Measurements from ENCODE around the gene RARRES1.
A peak's percentile ranks its signal among the peaks of the same experiment; 100 is the strongest.

RARRES1 gene

GRCh38 chr3:158731938-158732855 lies at the start of gene RARRES1:
RARRES1 (minus strand) TSS chr3:158732457; CDS start chr3:158732415, 42 bp downstream.
- DNase-seq = peak; percentile 49

DNA sequence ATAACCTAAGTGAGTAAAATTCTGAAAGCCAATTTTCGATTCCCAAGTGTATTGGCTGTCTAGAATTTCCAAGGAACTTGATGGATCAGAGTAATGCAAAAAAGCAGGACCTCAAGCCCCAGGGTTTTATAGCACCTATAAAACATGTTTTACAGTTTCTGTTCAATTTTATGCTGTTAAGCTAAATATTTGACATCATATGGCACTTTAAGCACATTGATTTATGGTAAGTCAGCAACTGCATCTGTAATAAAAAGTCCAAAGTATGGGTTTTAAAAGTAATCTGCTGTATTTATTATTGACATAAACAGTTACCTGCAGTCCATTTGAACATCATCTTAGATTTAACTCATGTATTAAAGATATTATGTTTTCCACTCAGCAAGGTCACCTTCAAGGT lies 49.6 kb upstream of the RARRES1 start:
- DNase-seq = no peak

DNA sequence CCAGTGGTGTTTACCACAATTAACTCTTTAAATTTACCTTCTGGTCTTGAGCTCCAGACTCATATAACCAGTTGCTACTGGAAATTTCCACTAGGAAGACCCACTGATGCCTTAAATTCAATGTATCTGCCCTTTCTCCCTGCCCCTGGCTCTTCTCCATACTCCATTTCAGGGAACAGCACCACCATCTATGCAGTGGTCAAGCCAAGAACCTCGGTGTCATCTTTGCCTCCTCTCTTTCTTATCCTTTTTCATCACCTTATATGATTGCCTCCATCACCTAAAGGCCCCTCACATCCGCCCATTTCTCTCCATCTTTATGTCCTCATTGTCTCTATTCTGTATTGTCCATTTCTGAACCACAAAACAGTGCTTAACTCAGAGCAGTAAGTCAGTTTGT lies 48.9 kb upstream of the RARRES1 start:
- DNase-seq = no peak

- DNase-seq = no peak
Measured at GRCh38 chr3:158780766-158781165, 48.5 kb upstream of the RARRES1 start.

GRCh38 chr3:158777161-158777873 lies 45.1 kb upstream of the RARRES1 start:
- no peak for DNase-seq

- no peak for DNase-seq
Measured at GRCh38 chr3:158776531-158776930, 44.3 kb upstream of the RARRES1 start.

GRCh38 chr3:158775426-158776410 lies 43.5 kb upstream of the RARRES1 start:
- DNase-seq = no peak

DNA sequence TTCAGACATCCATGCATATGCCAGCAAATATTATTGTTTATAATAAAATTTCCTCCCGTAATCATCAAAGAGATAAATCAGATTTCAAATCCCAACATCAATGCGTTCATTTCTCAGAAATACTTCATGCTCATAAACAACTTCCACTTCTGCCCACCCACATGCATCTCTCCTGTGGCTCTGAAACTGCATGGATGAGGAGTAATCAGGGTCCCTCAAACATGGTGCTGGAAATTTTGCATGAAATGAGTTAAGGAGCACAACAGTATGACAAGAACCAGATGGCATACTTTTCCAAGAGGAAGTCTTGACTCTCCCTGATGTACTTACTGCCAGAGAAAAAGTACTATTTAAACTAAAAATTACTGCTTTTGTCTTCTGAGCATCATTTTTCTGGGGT lies 42.7 kb upstream of the RARRES1 start:
- DNase-seq = peak; percentile 21

DNA sequence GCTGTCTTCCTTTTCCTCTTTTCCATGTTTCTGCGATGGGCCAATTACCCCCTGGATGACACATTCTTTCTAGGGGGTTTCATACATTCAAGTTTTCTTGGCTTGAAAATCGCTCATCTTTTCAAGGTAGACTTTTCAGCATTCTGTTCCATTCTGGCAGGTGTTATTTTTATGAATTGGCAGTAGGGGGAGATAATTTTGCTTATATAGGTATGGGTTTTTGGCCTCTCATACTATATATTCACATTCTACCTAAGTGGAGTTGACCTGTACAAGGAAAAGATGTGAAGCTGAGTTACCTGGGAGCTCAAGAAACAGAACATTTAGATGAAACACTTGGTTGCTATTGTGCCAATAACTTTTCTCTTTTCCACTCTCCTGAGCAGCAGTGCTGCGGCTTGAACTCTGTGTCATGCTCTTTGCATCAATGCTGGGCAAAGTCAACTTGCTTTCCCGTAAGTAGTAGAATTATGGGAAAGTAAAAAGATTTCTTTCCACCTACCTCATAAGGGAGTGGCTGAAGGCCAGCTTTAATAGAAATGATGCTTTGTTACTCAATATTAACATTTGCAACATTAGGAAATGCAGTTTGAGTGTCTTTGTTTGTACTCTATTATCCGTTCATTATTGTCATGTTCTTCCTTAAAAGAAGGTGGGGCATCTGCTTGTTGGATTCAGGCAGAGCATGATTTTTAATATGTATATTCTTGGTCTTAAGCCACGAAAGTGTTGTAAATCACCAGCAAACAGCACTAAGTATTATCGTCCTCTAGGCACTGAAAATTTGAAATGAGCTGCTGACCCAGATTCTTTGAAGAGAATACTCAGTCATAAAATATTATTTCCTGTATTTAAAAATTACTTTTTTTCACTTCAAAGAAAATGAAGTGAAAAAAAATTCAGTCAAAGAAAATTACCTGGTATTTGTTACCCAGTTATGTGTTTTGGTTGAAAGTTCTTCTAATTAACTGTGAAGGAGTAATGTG lies 41.9 kb upstream of the RARRES1 start:
- DNase-seq = peak; percentile 45

- no peak for DNase-seq
Measured at GRCh38 chr3:158773166-158773565, 40.9 kb upstream of the RARRES1 start.

DNA sequence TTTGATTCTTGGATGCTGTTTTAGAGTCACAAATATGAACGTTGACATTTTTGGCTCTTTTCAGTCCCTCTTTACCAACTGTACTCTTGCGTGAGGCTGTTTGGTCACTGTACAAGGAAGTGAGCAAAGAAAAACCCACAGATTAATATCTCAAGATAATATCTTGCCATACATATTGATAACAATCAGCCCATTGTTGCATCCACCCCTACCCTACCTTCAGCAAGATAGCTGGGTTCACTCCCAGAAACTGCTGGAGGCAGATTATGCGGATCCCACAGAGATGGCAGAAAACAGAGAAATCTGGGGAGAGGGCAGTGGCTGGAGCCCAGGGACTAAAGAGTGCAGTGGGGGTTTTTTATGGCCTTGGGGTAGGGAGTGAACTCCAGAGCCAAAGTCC lies 39.7 kb upstream of the RARRES1 start:
- no peak for DNase-seq

DNA sequence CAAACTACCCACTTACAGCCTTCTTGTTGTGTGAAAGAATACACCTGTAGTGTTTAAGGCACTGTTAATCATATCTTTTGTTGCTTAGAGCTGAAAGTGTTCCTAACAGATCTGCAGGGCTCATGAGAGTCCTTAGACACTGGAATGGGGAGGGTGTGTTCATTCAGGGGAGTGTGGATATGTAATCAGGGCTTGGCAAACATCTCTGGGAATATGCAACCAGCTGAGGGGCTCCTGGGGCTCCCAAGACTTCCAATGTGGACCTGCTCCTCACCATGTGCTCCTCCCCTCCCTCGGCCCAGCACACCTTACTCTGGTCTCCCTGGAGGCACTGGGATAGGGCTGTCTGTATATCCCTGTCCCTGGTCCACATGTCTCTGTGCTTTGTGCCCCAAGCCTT lies 39.3 kb upstream of the RARRES1 start:
- no peak for DNase-seq

- DNase-seq = no peak
Measured at GRCh38 chr3:158770741-158771350, 38.6 kb upstream of the RARRES1 start.

DNA sequence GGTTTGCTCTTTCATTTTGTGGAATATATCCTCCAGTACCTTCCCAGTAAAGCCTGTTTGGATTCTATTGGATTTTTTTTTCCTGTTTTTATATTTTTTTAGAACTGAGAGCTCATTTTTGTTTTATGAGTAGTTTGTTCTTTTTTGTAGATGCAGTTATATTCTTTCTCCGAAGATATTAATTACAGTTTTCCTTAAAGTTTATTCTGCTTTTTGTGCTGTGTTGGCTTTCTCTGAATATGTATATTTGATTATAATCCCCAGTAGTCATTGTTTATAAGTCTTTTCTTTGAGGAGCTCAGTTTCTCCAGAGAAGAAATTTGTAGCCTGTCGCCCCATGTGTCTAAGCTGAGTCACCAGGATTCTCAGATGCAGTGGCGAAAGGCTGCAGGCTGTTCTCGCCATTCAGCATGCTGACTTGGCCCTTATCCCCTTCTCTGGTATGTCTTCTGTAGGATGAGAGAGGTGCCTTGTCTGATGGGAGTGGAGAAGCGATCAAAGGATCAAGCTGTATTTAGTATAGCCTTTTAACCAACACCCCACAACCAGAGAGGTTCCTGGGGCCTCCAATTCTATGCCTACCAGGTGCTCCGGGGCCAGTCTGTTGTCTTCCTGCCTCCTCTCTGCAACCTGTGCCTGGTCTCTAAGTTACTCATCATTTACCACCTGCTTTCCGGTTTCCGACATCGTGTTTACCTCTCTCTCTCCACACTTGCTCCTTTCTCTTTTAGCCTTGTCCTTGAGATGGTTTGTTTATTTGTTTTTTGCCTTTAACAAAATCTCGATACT lies 37.9 kb upstream of the RARRES1 start:
- peak; percentile 81 for DNase-seq

GRCh38 chr3:158769549-158769948 lies 37.3 kb upstream of the RARRES1 start:
- no peak for DNase-seq

DNA sequence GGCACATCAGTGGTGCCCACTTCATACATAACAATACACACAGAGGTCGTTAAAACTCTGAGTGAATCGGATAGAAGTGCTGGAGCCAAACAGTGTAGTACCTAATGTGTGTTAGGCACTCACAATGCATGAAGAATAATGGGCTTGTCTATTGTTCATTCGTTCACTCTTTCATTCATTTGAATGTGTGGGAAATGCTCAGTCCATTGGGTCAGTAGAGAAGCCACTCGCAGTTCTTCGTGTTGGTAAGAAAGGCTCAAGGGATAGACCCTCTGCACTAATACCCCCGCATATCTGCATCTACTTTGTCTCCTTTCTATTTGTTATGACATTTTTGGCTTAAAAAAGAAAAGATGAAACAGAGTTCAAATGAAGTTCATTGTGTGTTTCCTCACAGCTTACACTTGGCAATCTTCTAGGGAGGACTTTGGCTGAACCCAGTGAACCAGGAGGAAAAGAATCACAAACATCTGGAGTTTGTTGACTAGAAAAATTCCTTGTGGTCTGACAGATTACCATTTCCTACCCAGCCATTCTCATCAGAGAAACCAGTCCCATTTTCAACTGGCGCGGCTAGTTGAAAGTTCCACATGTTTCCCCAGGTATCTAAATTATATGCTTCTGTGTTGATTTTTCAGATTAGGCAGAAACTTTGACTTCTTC lies 36.8 kb upstream of the RARRES1 start:
- peak; percentile 95 for DNase-seq

DNA sequence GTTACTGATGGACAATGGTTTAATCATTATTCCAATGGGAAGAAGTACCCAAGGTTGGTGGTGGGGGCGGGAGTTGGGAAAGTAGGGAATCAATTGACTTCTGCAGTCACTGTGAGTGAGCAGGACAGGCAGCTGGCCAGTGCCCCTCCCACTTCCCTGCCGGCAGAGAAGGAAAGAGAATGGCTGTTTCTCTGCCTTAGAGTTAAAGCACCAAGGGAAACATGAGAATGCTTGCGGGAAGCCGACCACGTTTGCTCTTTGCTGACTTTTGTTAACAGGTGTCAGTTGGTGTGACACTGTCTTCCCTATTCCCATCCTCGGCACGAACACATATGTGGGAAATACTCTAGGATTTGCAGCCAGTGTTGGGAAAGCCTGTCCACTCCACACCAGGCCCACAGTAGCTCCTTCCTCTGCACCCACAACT lies 36.1 kb upstream of the RARRES1 start:
- peak; percentile 53 for DNase-seq

- DNase-seq = no peak
Measured at GRCh38 chr3:158766364-158766763, 34.1 kb upstream of the RARRES1 start.

DNA sequence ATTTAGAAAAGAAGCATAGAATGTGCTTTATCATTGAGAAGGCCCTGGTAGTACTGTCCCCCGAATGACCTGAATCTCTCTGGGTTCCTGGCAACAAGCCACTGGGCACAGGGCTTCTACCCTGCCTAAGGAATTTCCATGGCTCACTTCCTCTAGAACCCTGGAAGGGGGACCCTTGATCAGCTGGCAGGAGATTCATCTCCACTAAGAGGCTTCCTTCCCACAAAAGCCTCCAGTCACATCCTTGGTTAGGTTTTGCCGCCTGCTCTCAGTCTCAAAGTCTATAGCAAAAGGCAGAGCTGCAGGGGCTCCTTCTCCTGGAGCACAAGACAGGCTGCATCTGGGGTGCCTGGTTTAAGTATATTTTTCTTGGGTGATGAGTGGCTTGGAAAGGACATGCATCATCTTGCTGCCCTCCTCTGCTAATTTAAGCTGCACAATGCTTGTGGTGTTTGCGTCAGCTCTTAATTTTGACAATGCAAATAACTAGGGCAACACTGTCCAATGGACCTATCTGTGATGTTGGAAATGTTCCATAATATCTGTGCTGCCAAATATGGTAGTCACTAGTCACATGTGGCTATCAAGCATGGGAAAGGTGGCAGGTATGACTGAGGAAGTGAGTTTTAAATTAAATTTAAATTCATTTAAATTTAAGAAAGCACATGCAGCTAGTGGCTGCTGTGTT lies 33.4 kb upstream of the RARRES1 start:
- peak; percentile 29 for DNase-seq
